Keratinocyte (primary cell): Measurements from ENCODE around the gene BHMT. TPM values are rescaled to one million over a fixed set of nuclear protein-coding genes. Genes with fewer than 3 reads are reported as not detected.

Source experiments
- DNase-seq: peaks from one replicate; pipeline ENCODE4 v3.0.0-alpha.2; 2011; ENCODE audit warnings: low read depth, missing footprints, low spot score
- FAIRE-seq: peaks from 2 replicates; lab custom pipeline; 2011; peaks lifted over from hg19 to GRCh38; lab: Jason Lieb, UNC
- H2AFZ ChIP-seq: 2 replicates; pipeline ENCODE4 v1.6.0; 2012; ENCODE audit warnings: low read length, control low read depth, inconsistent platforms; ENCODE audit not compliant: control insufficient read depth
- H3K27ac ChIP-seq: 2 replicates; pipeline ENCODE4 v1.5.1; 2011; ENCODE audit warnings: low read length; ENCODE audit not compliant: control insufficient read depth, insufficient read depth
- H3K27me3 ChIP-seq: 3 replicates; pipeline ENCODE4 v1.6.0; 2011; ENCODE audit warnings: low read length; ENCODE audit not compliant: control insufficient read depth, insufficient read depth; ENCODE audit errors: extremely low read depth
- H3K36me3 ChIP-seq, 2 experiments: 2 replicates in 1 of 2; 3 replicates in 1 of 2; pipeline ENCODE4 v1.5.1; 2011; ENCODE audit warnings: low read length in 2 of 2, mild to moderate bottlenecking in 1 of 2; ENCODE audit not compliant: control insufficient read depth in 2 of 2, insufficient read depth in 2 of 2; ENCODE audit errors: extremely low read depth in 1 of 2
- H3K4me1 ChIP-seq: 3 replicates; pipeline ENCODE4 v1.5.1; 2011; ENCODE audit warnings: low read length; ENCODE audit not compliant: control insufficient read depth, insufficient read depth; ENCODE audit errors: extremely low read depth
- H3K4me2 ChIP-seq: 3 replicates; pipeline ENCODE4 v1.6.0; 2011; ENCODE audit warnings: low read depth, low read length; ENCODE audit not compliant: control insufficient read depth, insufficient read depth; ENCODE audit errors: extremely low read depth
- H3K4me3 ChIP-seq, 3 experiments: fragments of 200-600 bp in 1 of 3; sonication (generic) in 1 of 3; 2 replicates in 2 of 3; 3 replicates in 1 of 3; pipeline ENCODE4 v1.5.1; 2011 to 2016; ENCODE audit warnings: low read length in 3 of 3, mild to moderate bottlenecking in 3 of 3, control low read depth in 2 of 3, inconsistent platforms in 1 of 3, low read depth in 1 of 3, mixed read lengths in 1 of 3, mixed run types in 1 of 3, moderate library complexity in 1 of 3; ENCODE audit not compliant: control insufficient read depth in 2 of 3, insufficient read depth in 2 of 3; ENCODE audit errors: extremely low read depth in 1 of 3
- H3K79me2 ChIP-seq: 2 replicates; pipeline ENCODE4 v1.6.0; 2012; ENCODE audit warnings: low read length; ENCODE audit not compliant: control insufficient read depth, insufficient read depth
- H3K9ac ChIP-seq: 3 replicates; pipeline ENCODE4 v1.6.0; 2011; ENCODE audit warnings: low read length; ENCODE audit not compliant: control insufficient read depth, insufficient read depth; ENCODE audit errors: extremely low read depth
- H3K9me1 ChIP-seq: 3 replicates; pipeline ENCODE4 v1.6.0; 2011; ENCODE audit warnings: low read length; ENCODE audit not compliant: control insufficient read depth, insufficient read depth; ENCODE audit errors: extremely low read depth
- H3K9me3 ChIP-seq: 2 replicates; pipeline ENCODE4 v1.5.1; 2012; ENCODE audit warnings: low read depth, low read length; ENCODE audit not compliant: control insufficient read depth
- H4K20me1 ChIP-seq: 3 replicates; pipeline ENCODE4 v1.6.0; 2011; ENCODE audit warnings: low read length; ENCODE audit not compliant: control insufficient read depth, insufficient read depth; ENCODE audit errors: extremely low read depth
- EZH2 ChIP-seq: IDR thresholded peaks from one replicate; pipeline ENCODE4 v1.6.1; 2012; ENCODE audit warnings: inconsistent platforms, mild to moderate bottlenecking, low read length, moderate library complexity
- dilution Hi-C: fragments of 300-500 bp; cut with MboI; formaldehyde crosslinking; loops from one replicate; pipeline ENCODE4 v1.7.0; 2020; ENCODE audit warnings: low sequenced_read_pairs; ENCODE audit not compliant: extremely low pct_ligation_motif_present
- polyA plus RNA-seq, 5 experiments: library from polyadenylated mRNA; depleted of rRNA in 3 of 5; stranded (reverse) in 3 of 5; stranded (forward) in 1 of 5; unstranded in 1 of 5; fragments of >200 nt; gene quantifications; 1 replicate in 1 of 5; 2 replicates in 3 of 5; 3 replicates in 1 of 5; pipeline versions ENCODE4 v1.2.1 to v1.2.3, GENCODE V29; 2011 to 2012; ENCODE audit warnings: missing spikeins in 2 of 5, low read depth in 1 of 5, low replicate concordance in 1 of 5
- TF ChIP-seq, protein P1 (sequence below), 3 experiments: IDR thresholded peaks in 1 of 3; conservative IDR thresholded peaks in 1 of 3; optimal IDR thresholded peaks in 1 of 3; 2 replicates in 2 of 3; 3 replicates in 1 of 3; pipeline versions ENCODE3 to v1.5.1; 2011; ENCODE audit warnings: low read length in 3 of 3, mild to moderate bottlenecking in 3 of 3, moderate library complexity in 2 of 3, control low read depth in 1 of 3, inconsistent platforms in 1 of 3; ENCODE audit not compliant: insufficient read depth in 2 of 3; ENCODE audit errors: extremely low read depth in 1 of 3

The BHMT gene
- polyA plus RNA-seq, 1 donor (not counting 4 experiments of a cell fraction or from before 2014, with no cell fraction given), result not detected

DNA sequence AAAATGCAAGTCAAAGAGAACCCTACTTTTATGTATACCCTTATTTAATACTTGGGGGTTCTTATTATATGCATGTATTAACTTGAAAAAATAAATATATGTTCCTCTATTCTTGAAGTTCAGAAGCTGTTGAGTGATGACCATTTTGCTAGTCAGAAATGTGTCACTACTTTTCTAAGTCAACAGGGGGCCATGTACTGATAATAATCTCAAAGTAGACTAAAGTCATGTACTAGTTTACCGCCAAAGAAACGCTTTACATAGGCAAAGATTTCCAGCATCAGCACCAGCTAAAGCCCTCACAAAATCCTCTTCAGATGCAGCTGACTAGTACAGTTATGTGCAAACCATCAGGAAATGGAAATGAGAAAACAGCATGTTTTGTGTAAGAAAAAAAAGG lies 5.7 kb upstream of the BHMT start:
- no peaks in the 10 kb centered on the region for H3K36me3 ChIP-seq
- peaks cover 3% of the 10 kb centered on the region for H3K27me3 ChIP-seq
- DNase-seq (no peak), FAIRE-seq (no peak)
- dilution Hi-C loops, result no loop called here
- H3K79me2 ChIP-seq, result no peaks in the 10 kb centered on the region
- no peak for TF ChIP-seq EZH2
- TF ChIP-seq, protein P1, sequence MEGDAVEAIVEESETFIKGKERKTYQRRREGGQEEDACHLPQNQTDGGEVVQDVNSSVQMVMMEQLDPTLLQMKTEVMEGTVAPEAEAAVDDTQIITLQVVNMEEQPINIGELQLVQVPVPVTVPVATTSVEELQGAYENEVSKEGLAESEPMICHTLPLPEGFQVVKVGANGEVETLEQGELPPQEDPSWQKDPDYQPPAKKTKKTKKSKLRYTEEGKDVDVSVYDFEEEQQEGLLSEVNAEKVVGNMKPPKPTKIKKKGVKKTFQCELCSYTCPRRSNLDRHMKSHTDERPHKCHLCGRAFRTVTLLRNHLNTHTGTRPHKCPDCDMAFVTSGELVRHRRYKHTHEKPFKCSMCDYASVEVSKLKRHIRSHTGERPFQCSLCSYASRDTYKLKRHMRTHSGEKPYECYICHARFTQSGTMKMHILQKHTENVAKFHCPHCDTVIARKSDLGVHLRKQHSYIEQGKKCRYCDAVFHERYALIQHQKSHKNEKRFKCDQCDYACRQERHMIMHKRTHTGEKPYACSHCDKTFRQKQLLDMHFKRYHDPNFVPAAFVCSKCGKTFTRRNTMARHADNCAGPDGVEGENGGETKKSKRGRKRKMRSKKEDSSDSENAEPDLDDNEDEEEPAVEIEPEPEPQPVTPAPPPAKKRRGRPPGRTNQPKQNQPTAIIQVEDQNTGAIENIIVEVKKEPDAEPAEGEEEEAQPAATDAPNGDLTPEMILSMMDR (optimal IDR thresholded peaks at IDR 0.05 in 1 of 3, IDR thresholded peaks at IDR 0.05 in 1 of 3, conservative IDR thresholded peaks at IDR 0.05 in 1 of 3; ENCODE audit: extremely low read depth in 1 of 3, insufficient read depth in 2 of 3, low read length in 3 of 3), result no peak
- no peaks in the 10 kb centered on the region for H3K9me1 ChIP-seq
- H3K4me2 ChIP-seq, result no peak overlapping the region
- H2AFZ ChIP-seq, result no peak overlapping the region
- H3K4me3 ChIP-seq, result no peak overlapping the region
- H3K27ac ChIP-seq, result no peak overlapping the region
- no peaks in the 10 kb centered on the region for H4K20me1 ChIP-seq
- no peaks in the 10 kb centered on the region for H3K9me3 ChIP-seq
- no peak overlapping the region for H3K9ac ChIP-seq
- H3K4me1 ChIP-seq, result no peaks in the 10 kb centered on the region

GRCh38 chr5:79107020-79107796 lies 4.4 kb upstream of the BHMT start:
- Histone ChIP-seq H3K4me1 (no peaks in the 10 kb centered on the region), H3K27me3 (peaks cover 16% of the 10 kb centered on the region), H4K20me1 (no peaks in the 10 kb centered on the region), H3K27ac (no peak overlapping the region), H3K9ac (no peak overlapping the region), H3K4me3 (no peak overlapping the region), H3K9me3 (no peaks in the 10 kb centered on the region), H3K4me2 (no peak overlapping the region), H2AFZ (no peak overlapping the region), H3K79me2 (no peaks in the 10 kb centered on the region), H3K36me3 (no peaks in the 10 kb centered on the region), H3K9me1 (no peaks in the 10 kb centered on the region)
- TF ChIP-seq, protein P1 (optimal IDR thresholded peaks at IDR 0.05 in 1 of 3, IDR thresholded peaks at IDR 0.05 in 1 of 3, conservative IDR thresholded peaks at IDR 0.05 in 1 of 3; ENCODE audit: extremely low read depth in 1 of 3, insufficient read depth in 2 of 3, low read length in 3 of 3), result no peak
- TF ChIP-seq EZH2, result no peak
- dilution Hi-C loops, result no loop called here
- no peak for DNase-seq
- no peak for FAIRE-seq
